HG03460 (cell line): ENCODE results near the gene CASKIN2.
A peak's percentile ranks its signal among the peaks of the same experiment; 100 is the strongest.

Experiments used
- ATAC-seq: cut with Tn5 transposase; IDR thresholded peaks from one replicate; pipeline ENCODE4 v1.9.1; 2021; ENCODE audit not compliant: unreplicated experiment

The CASKIN2 gene

GRCh38 chr17:75547091-75547490, 31.8 kb upstream of the CASKIN2 start:
- ATAC-seq, result no peak

GRCh38 chr17:75546181-75546580, 30.8 kb upstream of the CASKIN2 start:
- no peak for ATAC-seq

GRCh38 chr17:75544250-75544649, 28.9 kb upstream of the CASKIN2 start:
- no peak for ATAC-seq

GRCh38 chr17:75542728-75543336, 27.5 kb upstream of the CASKIN2 start:
- ATAC-seq, result no peak

- no peak for ATAC-seq
Observed at GRCh38 chr17:75542229-75542628, 26.9 kb upstream of the CASKIN2 start.

GRCh38 chr17:75540923-75541503, 25.7 kb upstream of the CASKIN2 start:
- no peak for ATAC-seq

GRCh38 chr17:75539967-75540729, 24.8 kb upstream of the CASKIN2 start:
- no peak for ATAC-seq

GRCh38 chr17:75536366-75536765, 21.0 kb upstream of the CASKIN2 start:
- ATAC-seq, result no peak

GRCh38 chr17:75535871-75536270, 20.5 kb upstream of the CASKIN2 start:
- ATAC-seq, result no peak

GRCh38 chr17:75535119-75535537, 19.8 kb upstream of the CASKIN2 start:
- ATAC-seq, result no peak

- no peak for ATAC-seq
Observed at GRCh38 chr17:75531721-75532072, 16.4 kb upstream of the CASKIN2 start.

GRCh38 chr17:75530837-75531720, 15.7 kb upstream of the CASKIN2 start:
- no peak for ATAC-seq

GRCh38 chr17:75526555-75527270, 11.4 kb upstream of the CASKIN2 start:
- ATAC-seq, result no peak

- no peak for ATAC-seq
Observed at GRCh38 chr17:75525806-75526554, 10.6 kb upstream of the CASKIN2 start.

- peak; percentile 87 for ATAC-seq
Observed at GRCh38 chr17:75524970-75525805, 9.9 kb upstream of the CASKIN2 start, which contains the start of gene LLGL2. Gene LLGL2 (plus strand): TSS chr17:75525697. CDS start chr17:75543427, 17,730 bp downstream.

GRCh38 chr17:75524269-75524969, 9.1 kb upstream of the CASKIN2 start:
- ATAC-seq, result no peak

GRCh38 chr17:75523647-75524046, 8.3 kb upstream of the CASKIN2 start:
- no peak for ATAC-seq

GRCh38 chr17:75521951-75522727, 6.8 kb upstream of the CASKIN2 start:
- ATAC-seq, result no peak
